Activated CD4-positive, CD25-positive, alpha-beta regulatory T cell treated with anti-CD3 and anti-CD28 coated beads, Interleukin-2, amount 50 U/mL, for 24 hours (primary cell): Measurements from ENCODE around the gene APOL4.
"Not testable (repeated sequence)": the region's sequence is repeated elsewhere in the genome, so short reads cannot be mapped to it uniquely, and the experiment has no call there.

Source experiments
- ATAC-seq, 2 donors: fragments of 150-1000 bp; cut with Tn5 transposase; one replicate each; pipeline ENCODE4 v1.10.0; 2021; ENCODE audit warnings: mild to moderate bottlenecking in 1 of 2, moderate library complexity in 1 of 2

APOL4 gene

DNA sequence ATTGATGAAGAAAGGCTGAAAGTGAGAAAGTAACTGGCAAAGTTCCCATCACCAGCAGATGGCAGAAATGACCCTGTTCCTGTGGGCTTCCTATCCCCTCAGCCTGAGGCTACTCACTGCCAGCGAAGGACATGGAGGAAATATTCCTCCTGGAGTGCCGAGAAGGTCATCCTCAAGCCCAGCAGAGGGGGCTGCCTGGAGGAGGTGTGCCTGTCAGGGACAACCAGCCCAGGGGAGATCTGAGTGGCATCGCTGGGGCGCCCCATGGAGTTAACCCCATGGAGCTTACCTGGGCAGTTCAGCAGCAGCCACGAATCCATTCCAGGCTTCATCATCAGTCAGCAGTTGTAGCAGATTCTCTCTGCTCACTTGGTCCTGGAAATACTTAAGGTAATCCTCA, 29.4 kb upstream of the APOL4 start:
- not testable (repeated sequence) for ATAC-seq

DNA sequence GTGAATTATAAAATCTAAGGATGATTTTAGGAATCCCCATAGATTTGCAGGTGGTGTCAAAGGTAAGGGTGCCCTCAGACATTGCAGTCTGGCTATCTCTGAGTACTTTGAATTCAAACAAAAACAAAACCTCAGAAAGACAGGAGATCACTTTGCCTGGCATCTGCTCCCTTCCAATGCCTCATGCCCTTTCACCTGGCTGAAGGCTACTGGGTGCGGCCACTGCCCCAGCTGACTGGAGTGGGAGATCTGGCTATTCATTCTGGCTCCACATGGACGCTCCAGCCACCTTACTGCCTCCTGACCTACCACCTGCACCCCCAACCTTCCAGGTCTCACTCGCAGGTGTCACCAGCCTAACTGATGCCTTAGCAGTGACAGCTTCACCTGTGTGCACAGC, 28.0 kb upstream of the APOL4 start:
- not testable (repeated sequence) for ATAC-seq

DNA sequence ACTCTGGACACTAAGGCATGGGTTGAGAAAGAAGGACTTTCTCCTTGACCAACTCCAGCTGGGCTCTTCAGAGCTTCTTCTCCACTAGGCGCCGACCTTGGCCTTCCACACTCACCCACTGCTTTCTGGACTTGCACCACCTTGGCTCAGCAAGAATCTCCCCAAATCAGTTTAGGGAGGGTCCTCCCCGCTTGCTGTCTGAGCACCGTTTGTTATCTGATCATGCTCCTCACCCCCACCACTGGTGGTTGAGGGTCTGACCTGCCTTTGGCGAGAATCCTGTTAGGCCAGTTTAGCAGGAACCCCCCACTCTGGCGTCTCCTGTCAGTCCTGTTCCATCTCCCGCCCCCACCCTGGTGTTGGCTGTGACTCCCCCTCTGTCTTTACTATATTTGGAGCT, 27.3 kb upstream of the APOL4 start:
- ATAC-seq = no peak

GRCh38 chr22:36228369-36228768, 26.8 kb upstream of the APOL4 start:
- not testable (repeated sequence) for ATAC-seq

DNA sequence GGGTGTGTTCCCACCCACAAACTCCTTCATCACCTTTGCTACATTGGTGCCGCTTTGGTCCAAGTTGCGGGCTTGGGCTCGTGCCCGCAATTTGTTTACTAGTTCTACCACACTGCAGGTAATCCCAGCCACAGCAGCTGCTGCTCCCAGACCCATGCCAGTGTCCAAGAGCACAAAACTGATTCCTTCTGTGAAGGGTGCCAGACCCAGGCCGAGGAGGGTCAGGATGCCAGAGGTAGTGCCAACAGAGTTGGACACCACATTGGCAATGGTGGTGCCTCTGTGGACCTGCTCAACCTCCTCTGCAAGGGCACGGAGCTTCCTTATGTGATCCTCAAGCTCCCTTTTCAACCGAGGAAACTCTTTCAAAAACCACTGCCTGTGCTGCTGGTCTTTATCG, 26.2 kb upstream of the APOL4 start:
- ATAC-seq = no peak

DNA sequence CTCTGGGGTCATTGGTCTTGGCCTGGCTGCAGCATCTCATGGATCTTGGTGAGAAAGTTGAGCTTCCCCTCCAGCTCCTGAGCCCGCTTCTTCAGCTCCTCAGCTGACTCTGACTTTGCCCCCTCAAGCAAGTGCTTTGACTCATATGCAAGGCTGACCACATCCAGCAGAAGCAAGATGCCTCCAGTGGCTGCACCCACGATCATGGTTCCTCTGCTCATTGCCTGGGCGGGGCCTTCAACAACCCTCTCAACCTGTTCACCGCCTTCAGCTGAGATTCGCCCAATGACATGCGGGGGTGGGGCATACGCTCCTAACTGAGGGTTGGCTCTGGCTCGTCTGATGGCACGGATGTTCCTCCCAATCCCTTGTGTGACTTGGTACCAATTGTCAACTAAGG, 25.8 kb upstream of the APOL4 start:
- ATAC-seq = no peak

DNA sequence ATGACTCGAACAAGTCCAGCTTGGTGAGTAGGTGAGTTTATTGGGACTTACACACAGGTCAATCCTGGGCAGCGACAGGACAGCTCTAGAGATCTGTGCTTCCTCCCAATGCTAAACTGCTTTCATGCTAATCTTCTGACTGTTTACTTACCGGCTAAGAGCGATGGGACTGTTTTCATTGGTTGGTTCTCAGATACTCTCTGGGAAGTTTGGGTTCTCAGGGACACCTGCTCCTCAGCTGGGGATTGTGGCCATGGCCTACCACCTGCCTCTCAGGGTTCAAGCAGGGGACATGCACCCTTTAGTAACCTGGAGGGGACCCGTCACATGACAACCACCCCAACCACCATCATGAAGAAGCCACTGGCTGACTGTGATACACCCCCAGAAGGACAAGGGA, 24.6 kb upstream of the APOL4 start:
- no peak for ATAC-seq

GRCh38 chr22:36225333-36225922, 23.8 kb upstream of the APOL4 start:
- no peak for ATAC-seq

GRCh38 chr22:36224245-36224644, 22.6 kb upstream of the APOL4 start:
- ATAC-seq = peak in 1 of 2 donors; percentile 39

DNA sequence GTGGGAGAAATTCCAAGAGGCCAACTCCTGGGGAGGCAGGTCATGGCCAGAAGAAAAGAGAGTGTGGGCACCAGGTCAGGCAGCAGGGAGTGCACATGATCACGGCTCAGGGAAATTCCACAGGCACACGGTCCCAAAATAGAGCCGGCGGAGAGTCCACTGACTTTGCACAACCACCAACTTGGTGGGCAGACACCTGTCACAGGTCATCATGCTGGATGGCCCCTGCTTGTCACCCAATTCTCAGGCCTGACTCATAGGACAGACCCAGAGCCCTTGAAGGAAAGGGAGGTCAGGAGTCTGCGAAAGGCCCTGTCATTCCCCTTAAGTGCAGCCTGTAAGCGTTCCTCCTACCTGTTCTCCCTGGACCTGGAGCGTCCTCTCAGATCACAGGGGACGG, 21.9 kb upstream of the APOL4 start:
- no peak for ATAC-seq

DNA sequence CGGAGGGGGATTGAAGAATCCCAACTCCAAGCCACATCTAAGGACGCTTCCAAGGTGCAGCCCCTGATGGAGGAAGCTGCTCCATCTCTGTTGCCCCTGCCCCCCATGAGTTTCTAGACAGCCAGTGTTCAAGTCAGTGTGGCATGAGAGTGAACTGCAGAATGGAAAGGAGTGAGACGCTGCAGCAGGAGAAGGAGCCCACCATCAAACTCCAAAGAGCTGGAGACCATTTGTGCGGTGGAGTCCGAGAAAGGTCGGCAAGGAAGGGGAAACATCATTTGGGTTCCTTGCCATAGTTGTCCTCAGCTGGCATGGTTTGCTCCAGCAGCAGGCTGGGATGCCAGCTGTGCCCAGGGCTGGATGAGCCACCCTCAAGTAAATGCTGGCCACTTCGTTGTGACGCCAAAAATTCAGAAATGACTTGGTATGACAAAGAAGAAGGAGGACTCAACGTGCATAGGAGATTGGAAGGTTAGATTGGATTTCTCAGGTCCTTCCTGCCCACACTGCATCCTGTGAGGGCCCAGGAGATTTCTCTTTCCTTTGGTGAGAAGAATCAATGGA, 21.4 kb upstream of the APOL4 start:
- no peak for ATAC-seq

GRCh38 chr22:36221799-36222751, 20.5 kb upstream of the APOL4 start:
- ATAC-seq = peak; percentile 65 to 72

- ATAC-seq = no peak
These were observed 18.9 kb upstream of the APOL4 start for GRCh38 chr22:36220451-36220921.

GRCh38 chr22:36218648-36219193, 17.1 kb upstream of the APOL4 start:
- ATAC-seq = no peak

- ATAC-seq = no peak
These were observed 14.4 kb upstream of the APOL4 start for GRCh38 chr22:36215981-36216380.

DNA sequence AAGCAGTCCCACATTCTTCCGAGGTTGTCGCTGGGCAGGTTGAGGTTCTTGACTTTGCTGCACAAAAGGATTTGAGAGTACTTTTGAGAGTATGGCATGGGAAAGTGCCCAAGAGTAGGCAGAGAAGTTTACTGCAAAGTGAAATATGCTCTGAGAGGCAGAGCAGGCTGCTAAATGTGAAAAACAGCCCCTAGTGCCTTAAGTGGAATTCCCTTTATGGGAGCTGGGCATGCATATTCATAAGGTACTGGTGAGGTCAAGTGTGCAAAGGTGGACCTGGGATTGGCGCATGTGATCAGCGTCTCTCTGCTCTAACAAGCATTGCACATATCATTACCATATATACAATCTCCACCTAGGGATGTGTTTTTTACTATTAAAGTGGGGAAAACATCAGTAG, 12.0 kb upstream of the APOL4 start:
- ATAC-seq = no peak

DNA sequence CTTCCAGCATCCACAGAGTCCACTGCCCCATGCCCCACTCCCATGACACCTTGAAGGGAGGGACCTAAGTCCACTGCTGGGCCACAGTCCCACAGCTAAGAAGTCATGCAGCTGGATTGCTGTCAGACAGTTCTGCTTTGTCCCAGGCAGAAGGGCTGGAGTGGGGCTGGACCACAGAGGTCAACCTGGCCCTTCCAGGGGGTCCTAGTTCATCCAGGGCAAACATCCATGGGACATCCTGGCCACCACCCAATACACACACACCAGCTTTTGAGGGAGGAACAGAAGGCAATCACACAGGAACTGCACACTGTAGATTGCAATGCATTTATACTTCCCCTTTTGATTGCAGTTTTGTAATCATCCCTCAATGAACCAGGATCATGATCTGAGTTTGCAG, 11.3 kb upstream of the APOL4 start:
- ATAC-seq = no peak

- ATAC-seq = no peak
These were observed 9.7 kb upstream of the APOL4 start for GRCh38 chr22:36211237-36211861.

GRCh38 chr22:36210224-36210623, 8.6 kb upstream of the APOL4 start:
- no peak for ATAC-seq

DNA sequence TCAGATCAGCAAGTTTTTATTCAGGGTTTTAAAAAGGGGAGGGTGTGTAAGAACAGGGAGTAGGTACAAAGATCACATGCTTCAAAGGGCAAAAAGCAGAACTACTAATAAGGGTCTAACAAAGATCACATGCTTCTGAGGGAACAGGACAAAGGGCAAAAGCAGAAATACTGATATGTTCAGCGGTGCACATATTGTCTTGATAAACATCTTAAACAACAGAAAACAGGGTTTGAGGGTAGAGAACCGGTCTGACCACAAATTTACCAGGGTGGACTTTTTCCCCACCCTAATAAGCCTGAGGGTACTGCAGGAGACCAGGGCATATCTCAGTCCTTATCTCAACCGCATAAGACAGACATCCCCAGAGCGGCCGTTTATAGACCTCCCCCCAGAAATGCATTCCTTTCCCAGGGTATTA, 7.9 kb upstream of the APOL4 start:
- not testable (repeated sequence) for ATAC-seq

GRCh38 chr22:36208914-36209313, 7.3 kb upstream of the APOL4 start:
- no peak for ATAC-seq

DNA sequence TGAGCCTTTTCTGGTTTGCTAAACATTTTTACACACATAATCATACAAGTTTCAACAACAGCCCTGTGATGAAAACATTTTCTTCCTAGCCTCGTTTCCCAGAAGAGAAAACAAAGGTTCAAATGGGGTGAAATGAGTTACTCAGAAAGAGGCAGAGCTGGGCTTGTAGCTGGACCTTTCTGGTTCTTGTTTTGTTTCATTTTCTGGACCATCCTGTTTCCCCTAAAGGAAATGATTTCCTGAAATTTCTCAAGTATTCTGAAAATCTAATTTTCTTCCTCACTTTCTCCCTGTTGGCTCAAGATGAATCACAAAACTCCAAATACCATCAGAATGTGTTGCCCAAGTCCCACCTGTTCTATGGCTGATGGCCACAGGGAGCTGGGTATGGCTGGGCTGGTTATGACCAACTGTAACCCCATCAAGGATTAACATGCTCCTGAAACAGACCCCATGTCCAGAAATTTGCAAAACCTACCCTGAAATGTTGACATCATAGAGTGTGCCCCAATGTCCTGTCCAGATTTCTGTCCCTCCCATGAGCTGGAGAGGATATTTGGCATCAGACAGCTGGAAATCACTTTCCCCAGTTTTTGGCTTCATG, 6.7 kb upstream of the APOL4 start:
- no peak for ATAC-seq

DNA sequence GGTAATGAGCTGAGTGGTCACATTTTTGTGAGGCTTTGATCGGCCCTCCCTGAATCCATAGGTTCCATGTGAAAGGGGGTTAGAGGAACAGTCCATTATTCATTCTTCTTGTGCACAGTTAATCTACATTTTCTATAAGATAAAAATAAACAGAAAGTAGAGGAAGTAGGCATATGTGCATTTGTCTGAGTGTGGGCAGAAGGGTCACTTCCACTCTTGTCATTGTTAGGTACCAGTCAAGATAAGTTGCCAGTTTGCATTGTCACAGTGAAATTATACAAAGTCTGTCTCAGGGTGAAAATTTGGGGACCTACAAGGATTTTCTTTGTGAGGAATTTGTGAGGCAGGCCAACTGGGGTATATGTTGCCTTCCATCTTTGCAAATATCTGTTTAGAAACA, 4.6 kb upstream of the APOL4 start:
- ATAC-seq = no peak
